ENCODE results near the gene NTM.

DNA sequence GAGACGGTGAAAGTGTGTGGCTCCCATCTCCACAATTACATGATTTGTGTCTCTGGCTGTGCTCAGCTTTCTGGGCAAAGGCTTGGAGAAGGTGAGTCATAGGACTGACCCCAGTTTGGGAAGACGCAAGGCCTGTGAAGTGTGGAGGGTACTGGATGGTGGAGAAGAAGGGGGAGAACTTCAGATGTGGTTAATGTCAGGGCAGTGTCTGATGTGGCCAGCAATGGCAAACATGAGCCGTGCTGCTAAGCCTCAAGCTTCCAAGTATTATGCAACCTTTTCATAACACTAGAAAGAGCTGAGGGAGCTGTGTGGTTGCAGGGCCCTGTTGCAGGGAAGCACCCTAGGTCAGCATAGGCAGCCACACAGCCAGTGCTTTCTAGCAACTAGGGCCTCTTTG, 110.9 kb downstream of the NTM start:
- TF ChIP-seq, protein P1, sequence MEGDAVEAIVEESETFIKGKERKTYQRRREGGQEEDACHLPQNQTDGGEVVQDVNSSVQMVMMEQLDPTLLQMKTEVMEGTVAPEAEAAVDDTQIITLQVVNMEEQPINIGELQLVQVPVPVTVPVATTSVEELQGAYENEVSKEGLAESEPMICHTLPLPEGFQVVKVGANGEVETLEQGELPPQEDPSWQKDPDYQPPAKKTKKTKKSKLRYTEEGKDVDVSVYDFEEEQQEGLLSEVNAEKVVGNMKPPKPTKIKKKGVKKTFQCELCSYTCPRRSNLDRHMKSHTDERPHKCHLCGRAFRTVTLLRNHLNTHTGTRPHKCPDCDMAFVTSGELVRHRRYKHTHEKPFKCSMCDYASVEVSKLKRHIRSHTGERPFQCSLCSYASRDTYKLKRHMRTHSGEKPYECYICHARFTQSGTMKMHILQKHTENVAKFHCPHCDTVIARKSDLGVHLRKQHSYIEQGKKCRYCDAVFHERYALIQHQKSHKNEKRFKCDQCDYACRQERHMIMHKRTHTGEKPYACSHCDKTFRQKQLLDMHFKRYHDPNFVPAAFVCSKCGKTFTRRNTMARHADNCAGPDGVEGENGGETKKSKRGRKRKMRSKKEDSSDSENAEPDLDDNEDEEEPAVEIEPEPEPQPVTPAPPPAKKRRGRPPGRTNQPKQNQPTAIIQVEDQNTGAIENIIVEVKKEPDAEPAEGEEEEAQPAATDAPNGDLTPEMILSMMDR (IDR thresholded peaks at IDR 0.05) = no peak
- no peak for TF ChIP-seq POLR2A (IDR thresholded peaks at IDR 0.05)
